Progenitor cell of endocrine pancreas (in vitro differentiated cells): ENCODE data around the gene TMEM140. TPM values are rescaled to one million over a fixed set of nuclear protein-coding genes. Genes with fewer than 3 reads are reported as not detected.

Experiments used
- DNase-seq: peaks from one replicate; pipeline ENCODE4 v3.0.0; 2021; ENCODE audit warnings: low spot score; ENCODE audit not compliant: unreplicated experiment
- H3K27ac Mint-ChIP-seq: 2 replicates; pipeline ENCODE4 v1.8.0; 2021; ENCODE audit warnings: mild to moderate bottlenecking, moderate library complexity, mixed read lengths
- H3K27me3 Mint-ChIP-seq: 2 replicates; pipeline ENCODE4 v1.8.0; 2021; ENCODE audit warnings: mixed read lengths
- H3K36me3 Mint-ChIP-seq: 2 replicates; pipeline ENCODE4 v1.8.0; 2022; ENCODE audit warnings: mixed read lengths; ENCODE audit not compliant: insufficient read depth
- H3K4me1 Mint-ChIP-seq: 2 replicates; pipeline ENCODE4 v1.8.0; 2021; ENCODE audit warnings: low read depth, mixed read lengths
- H3K4me3 Mint-ChIP-seq: 2 replicates; pipeline ENCODE4 v1.8.0; 2021; ENCODE audit warnings: low read depth, mild to moderate bottlenecking, moderate library complexity, mixed read lengths
- H3K9me3 Mint-ChIP-seq: 2 replicates; pipeline ENCODE4 v1.8.0; 2021; ENCODE audit warnings: low read depth, mixed read lengths
- CTCF ChIP-seq: fragments of 200-600 bp; sonication (generic); IDR thresholded peaks from one replicate; pipeline ENCODE4 v1.5.0; 2021; ENCODE audit warnings: antibody characterized with exemption, mild to moderate bottlenecking; ENCODE audit not compliant: unreplicated experiment
- total RNA-seq: library from RNA; stranded (reverse); gene quantifications from 2 replicates; pipeline ENCODE4 v1.2.1, GENCODE V29; 2021

The TMEM140 gene
- total RNA-seq, 1 donor from 2014 or later = 0.14 TPM

- no peaks in the 10 kb centered on the region for H3K9me3 Mint-ChIP-seq
- no peak for DNase-seq
- H3K4me1 Mint-ChIP-seq = no peaks in the 10 kb centered on the region
- no peaks in the 10 kb centered on the region for H3K27me3 Mint-ChIP-seq
- H3K27ac Mint-ChIP-seq = peak overlapping the region; percentile 12
- H3K36me3 Mint-ChIP-seq = peaks cover 17% of the 10 kb centered on the region
- no peak for TF ChIP-seq CTCF
- H3K4me3 Mint-ChIP-seq = no peak overlapping the region
Measured at GRCh38 chr7:135192914-135193536, 45.2 kb downstream of the TMEM140 start.

GRCh38 chr7:135193615-135194081 lies 45.8 kb downstream of the TMEM140 start:
- H3K4me1 Mint-ChIP-seq = no peaks in the 10 kb centered on the region
- no peaks in the 10 kb centered on the region for H3K9me3 Mint-ChIP-seq
- no peak for DNase-seq
- no peak overlapping the region for H3K4me3 Mint-ChIP-seq
- H3K27me3 Mint-ChIP-seq = no peaks in the 10 kb centered on the region
- TF ChIP-seq CTCF = no peak
- peaks cover 18% of the 10 kb centered on the region for H3K36me3 Mint-ChIP-seq
- peak overlapping the region; percentile 12 for H3K27ac Mint-ChIP-seq

DNA sequence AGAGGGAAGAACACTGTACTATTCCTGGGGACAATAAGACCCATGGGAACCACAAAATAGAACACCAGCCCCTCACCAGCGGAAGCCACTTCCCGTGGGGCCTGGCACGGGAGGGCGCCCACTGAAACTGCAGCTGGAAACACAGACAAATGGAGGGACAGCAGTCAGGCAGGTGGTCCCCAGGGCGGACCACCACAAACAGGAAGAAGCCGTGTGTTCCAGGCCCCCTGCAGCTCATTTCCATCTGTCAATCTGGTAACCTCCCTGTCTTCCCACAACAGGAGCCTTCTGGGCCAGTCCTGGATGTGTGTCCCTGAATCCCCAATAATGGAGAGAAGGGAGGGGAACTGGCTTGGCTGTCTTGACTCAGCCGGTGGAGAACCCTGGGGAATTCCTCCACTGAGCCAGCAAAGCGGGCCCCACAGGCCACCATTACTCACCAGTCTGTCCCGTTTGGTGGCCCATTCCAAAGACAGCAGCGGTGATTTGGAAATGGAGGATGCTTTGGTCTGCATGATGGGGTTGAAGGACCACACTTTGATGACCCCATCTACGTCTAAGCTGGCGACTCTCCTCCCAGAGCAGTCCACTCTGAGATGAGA lies 46.7 kb downstream of the TMEM140 start:
- Mint-ChIP-seq H3K36me3 (peaks cover 17% of the 10 kb centered on the region), H3K4me3 (no peak overlapping the region), H3K27me3 (no peaks in the 10 kb centered on the region), H3K9me3 (no peaks in the 10 kb centered on the region), H3K4me1 (peaks cover 5% of the 10 kb centered on the region), H3K27ac (no peak overlapping the region)
- no peak for TF ChIP-seq CTCF
- DNase-seq = no peak

- no peak overlapping the region for H3K4me3 Mint-ChIP-seq
- H3K27me3 Mint-ChIP-seq = no peaks in the 10 kb centered on the region
- DNase-seq = no peak
- no peaks in the 10 kb centered on the region for H3K9me3 Mint-ChIP-seq
- H3K27ac Mint-ChIP-seq = no peak overlapping the region
- H3K36me3 Mint-ChIP-seq = peaks cover 16% of the 10 kb centered on the region
- peaks cover 7% of the 10 kb centered on the region for H3K4me1 Mint-ChIP-seq
- no peak for TF ChIP-seq CTCF
Measured at GRCh38 chr7:135195156-135195555, 47.3 kb downstream of the TMEM140 start.

DNA sequence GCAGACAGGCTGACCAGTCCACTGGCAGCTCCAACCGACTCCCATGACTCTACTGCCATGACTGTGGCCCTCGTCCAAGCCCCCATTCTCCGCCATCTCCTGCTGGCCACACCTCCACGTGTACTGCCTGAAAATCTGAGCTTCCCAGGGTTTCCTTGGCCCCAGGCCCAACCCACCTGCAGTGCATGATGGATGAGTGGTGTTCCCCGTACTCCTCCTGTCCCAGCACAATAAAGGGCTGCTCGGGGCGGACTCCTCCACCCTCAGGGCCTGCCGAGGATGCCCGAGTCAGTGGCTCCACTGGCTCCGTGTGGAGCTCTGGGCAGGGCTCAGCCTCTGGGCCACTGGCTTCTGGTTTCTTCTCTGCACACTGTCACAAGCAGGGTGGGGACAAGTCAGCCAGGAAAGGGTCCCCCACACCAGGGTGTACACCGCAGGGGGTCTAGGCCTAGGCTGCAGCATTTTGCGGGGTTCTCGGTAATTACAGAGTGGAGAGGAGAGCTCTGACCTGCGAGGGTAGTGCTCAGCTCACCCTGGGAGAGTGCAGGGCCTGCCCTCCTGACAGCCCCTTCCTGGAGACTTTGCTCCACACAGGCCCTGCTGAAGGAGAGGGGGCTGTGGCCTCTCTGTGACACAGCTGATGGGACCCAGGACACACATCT lies 48.2 kb downstream of the TMEM140 start:
- H3K4me3 Mint-ChIP-seq = no peak overlapping the region
- no peaks in the 10 kb centered on the region for H3K27me3 Mint-ChIP-seq
- peaks cover 13% of the 10 kb centered on the region for H3K36me3 Mint-ChIP-seq
- H3K9me3 Mint-ChIP-seq = no peaks in the 10 kb centered on the region
- no peak for DNase-seq
- peaks cover 7% of the 10 kb centered on the region for H3K4me1 Mint-ChIP-seq
- H3K27ac Mint-ChIP-seq = no peak overlapping the region
- TF ChIP-seq CTCF = no peak
